HL-60 (cell line): ENCODE data around the gene ZFAND4.
"Not testable (repeated sequence)": the region's sequence is repeated elsewhere in the genome, so short reads cannot be mapped to it uniquely, and the experiment has no call there.

Source experiments
- GABPA ChIP-seq: IDR thresholded peaks from 2 replicates; pipeline ENCODE4 v1.6.1; 2012; ENCODE audit warnings: low read depth
- POLR2AphosphoS5 ChIP-seq: IDR thresholded peaks from 2 replicates; pipeline ENCODE4 v1.6.1; 2012; ENCODE audit warnings: low read depth
- TF ChIP-seq, protein P1 (sequence below): IDR thresholded peaks from one replicate; pipeline ENCODE4 v1.5.1; 2011; ENCODE audit warnings: low read length, control low read depth, inconsistent platforms; ENCODE audit not compliant: insufficient read depth
- TF ChIP-seq, protein P2 (sequence below): IDR thresholded peaks from 2 replicates; pipeline ENCODE4 v1.6.1; 2012; ENCODE audit warnings: low read depth; ENCODE audit not compliant: insufficient replicate concordance

GRCh38 chr10:45600337-45601253 is 72.0 kb downstream of the ZFAND4 start:
- TF ChIP-seq, protein P1, sequence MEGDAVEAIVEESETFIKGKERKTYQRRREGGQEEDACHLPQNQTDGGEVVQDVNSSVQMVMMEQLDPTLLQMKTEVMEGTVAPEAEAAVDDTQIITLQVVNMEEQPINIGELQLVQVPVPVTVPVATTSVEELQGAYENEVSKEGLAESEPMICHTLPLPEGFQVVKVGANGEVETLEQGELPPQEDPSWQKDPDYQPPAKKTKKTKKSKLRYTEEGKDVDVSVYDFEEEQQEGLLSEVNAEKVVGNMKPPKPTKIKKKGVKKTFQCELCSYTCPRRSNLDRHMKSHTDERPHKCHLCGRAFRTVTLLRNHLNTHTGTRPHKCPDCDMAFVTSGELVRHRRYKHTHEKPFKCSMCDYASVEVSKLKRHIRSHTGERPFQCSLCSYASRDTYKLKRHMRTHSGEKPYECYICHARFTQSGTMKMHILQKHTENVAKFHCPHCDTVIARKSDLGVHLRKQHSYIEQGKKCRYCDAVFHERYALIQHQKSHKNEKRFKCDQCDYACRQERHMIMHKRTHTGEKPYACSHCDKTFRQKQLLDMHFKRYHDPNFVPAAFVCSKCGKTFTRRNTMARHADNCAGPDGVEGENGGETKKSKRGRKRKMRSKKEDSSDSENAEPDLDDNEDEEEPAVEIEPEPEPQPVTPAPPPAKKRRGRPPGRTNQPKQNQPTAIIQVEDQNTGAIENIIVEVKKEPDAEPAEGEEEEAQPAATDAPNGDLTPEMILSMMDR: not testable (repeated sequence)
- TF ChIP-seq POLR2AphosphoS5, GABPA: not testable (repeated sequence)
- TF ChIP-seq, protein P2, sequence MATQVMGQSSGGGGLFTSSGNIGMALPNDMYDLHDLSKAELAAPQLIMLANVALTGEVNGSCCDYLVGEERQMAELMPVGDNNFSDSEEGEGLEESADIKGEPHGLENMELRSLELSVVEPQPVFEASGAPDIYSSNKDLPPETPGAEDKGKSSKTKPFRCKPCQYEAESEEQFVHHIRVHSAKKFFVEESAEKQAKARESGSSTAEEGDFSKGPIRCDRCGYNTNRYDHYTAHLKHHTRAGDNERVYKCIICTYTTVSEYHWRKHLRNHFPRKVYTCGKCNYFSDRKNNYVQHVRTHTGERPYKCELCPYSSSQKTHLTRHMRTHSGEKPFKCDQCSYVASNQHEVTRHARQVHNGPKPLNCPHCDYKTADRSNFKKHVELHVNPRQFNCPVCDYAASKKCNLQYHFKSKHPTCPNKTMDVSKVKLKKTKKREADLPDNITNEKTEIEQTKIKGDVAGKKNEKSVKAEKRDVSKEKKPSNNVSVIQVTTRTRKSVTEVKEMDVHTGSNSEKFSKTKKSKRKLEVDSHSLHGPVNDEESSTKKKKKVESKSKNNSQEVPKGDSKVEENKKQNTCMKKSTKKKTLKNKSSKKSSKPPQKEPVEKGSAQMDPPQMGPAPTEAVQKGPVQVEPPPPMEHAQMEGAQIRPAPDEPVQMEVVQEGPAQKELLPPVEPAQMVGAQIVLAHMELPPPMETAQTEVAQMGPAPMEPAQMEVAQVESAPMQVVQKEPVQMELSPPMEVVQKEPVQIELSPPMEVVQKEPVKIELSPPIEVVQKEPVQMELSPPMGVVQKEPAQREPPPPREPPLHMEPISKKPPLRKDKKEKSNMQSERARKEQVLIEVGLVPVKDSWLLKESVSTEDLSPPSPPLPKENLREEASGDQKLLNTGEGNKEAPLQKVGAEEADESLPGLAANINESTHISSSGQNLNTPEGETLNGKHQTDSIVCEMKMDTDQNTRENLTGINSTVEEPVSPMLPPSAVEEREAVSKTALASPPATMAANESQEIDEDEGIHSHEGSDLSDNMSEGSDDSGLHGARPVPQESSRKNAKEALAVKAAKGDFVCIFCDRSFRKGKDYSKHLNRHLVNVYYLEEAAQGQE: not testable (repeated sequence)
